Neural cell (in vitro differentiated cells): Measurements from ENCODE around the gene SLC9C1. TPM values are rescaled to one million over a fixed set of nuclear protein-coding genes. Genes with fewer than 3 reads are reported as not detected.
A peak's percentile ranks its signal among the peaks of the same experiment; 100 is the strongest.

Experiments used
- H2AFZ ChIP-seq: fragments of 200-600, 300-800 bp; sonication (generic), shearing (Covaris generic); 2 replicates; pipeline ENCODE4 v1.6.0; 2014; ENCODE audit warnings: low read depth, mild to moderate bottlenecking, antibody characterized with exemption, low read length, moderate library complexity
- H3F3A ChIP-seq: fragments of 200-600 bp; shearing (Covaris generic); 2 replicates; pipeline ENCODE4 v1.6.1; 2016; ENCODE audit warnings: mild to moderate bottlenecking, moderate library complexity, mixed read lengths, antibody characterized with exemption, low read length; ENCODE audit not compliant: insufficient read depth, poor library complexity, severe bottlenecking
- H3K27ac ChIP-seq: fragments of 200-600, 300-800 bp; sonication (generic), shearing (Covaris generic); 2 replicates; pipeline ENCODE4 v1.5.1; 2014; ENCODE audit warnings: mild to moderate bottlenecking, low read length, moderate library complexity
- H3K27me3 ChIP-seq: fragments of 300-800, 200-600 bp; sonication (generic), shearing (Covaris generic); 2 replicates; pipeline ENCODE4 v1.6.0; 2014; ENCODE audit warnings: mild to moderate bottlenecking, low read depth, low read length, moderate library complexity; ENCODE audit not compliant: insufficient read depth
- H3K36me3 ChIP-seq: fragments of 300-800, 200-600 bp; sonication (generic), shearing (Covaris generic); 2 replicates; pipeline ENCODE4 v1.5.1; 2014; ENCODE audit warnings: mild to moderate bottlenecking, antibody characterized with exemption, low read length, moderate library complexity; ENCODE audit not compliant: insufficient read depth
- H3K4me2 ChIP-seq: fragments of 300-800, 200-600 bp; sonication (generic), shearing (Covaris generic); 2 replicates; pipeline ENCODE4 v1.6.0; 2014; ENCODE audit warnings: mild to moderate bottlenecking, low read length
- H3K4me3 ChIP-seq: fragments of 300-800, 200-600 bp; sonication (generic), shearing (Covaris generic); 2 replicates; pipeline ENCODE4 v1.5.1; 2014; ENCODE audit warnings: mild to moderate bottlenecking, low read length, moderate library complexity
- H3K79me2 ChIP-seq: fragments of 200-600 bp; shearing (Covaris generic); replicated peaks from 2 replicates; pipeline ENCODE4 v1.6.0; 2014; ENCODE audit warnings: mild to moderate bottlenecking, low read length, moderate library complexity; ENCODE audit not compliant: insufficient read depth
- H3K9ac ChIP-seq: fragments of 300-800, 200-600 bp; sonication (generic), shearing (Covaris generic); 2 replicates; pipeline ENCODE4 v1.6.1; 2016; ENCODE audit warnings: mild to moderate bottlenecking, low read length, mixed read lengths
- H3K9me2 ChIP-seq: fragments of 200-600 bp; shearing (Covaris generic); 2 replicates; pipeline ENCODE4 v1.6.1; 2016; ENCODE audit warnings: mild to moderate bottlenecking, low read length, mixed read lengths; ENCODE audit not compliant: insufficient read depth
- H3K9me3 ChIP-seq: fragments of 200-600, 300-800 bp; sonication (generic), shearing (Covaris generic); 2 replicates; pipeline ENCODE4 v1.6.1; 2016; ENCODE audit warnings: mild to moderate bottlenecking, mixed run types, low read length, moderate library complexity, mixed read lengths
- H4K20me1 ChIP-seq: fragments of 200-600 bp; shearing (Covaris generic); 2 replicates; pipeline ENCODE4 v1.6.1; 2016; ENCODE audit warnings: mild to moderate bottlenecking, mixed run types; ENCODE audit not compliant: insufficient read depth
- CTCF ChIP-seq: fragments of 450-650 bp; IDR thresholded peaks from 2 replicates; pipeline ENCODE4 v1.5.1; 2014; ENCODE audit warnings: antibody characterized with exemption, mild to moderate bottlenecking, moderate library complexity; ENCODE audit not compliant: poor library complexity, severe bottlenecking
- EP300 ChIP-seq: fragments of 450-650 bp; conservative IDR thresholded peaks from 2 replicates; pipeline ENCODE4 v1.6.1; 2014; ENCODE audit warnings: antibody characterized with exemption, mild to moderate bottlenecking, moderate library complexity; ENCODE audit not compliant: poor library complexity, severe bottlenecking
- EZH2 ChIP-seq: fragments of 200-600, 300-800 bp; shearing (Covaris generic), sonication (generic); IDR thresholded peaks from 2 replicates; pipeline ENCODE4 v1.6.1; 2014; ENCODE audit warnings: antibody characterized with exemption, low read length, borderline replicate concordance, mild to moderate bottlenecking; ENCODE audit not compliant: insufficient read depth, poor library complexity, severe bottlenecking
- MXI1 ChIP-seq: fragments of 450-650 bp; conservative IDR thresholded peaks from 2 replicates; pipeline ENCODE4 v1.6.1; 2014; ENCODE audit warnings: antibody characterized with exemption, mild to moderate bottlenecking; ENCODE audit not compliant: poor library complexity, severe bottlenecking
- POLR2AphosphoS5 ChIP-seq: IDR thresholded peaks from 2 replicates; pipeline ENCODE4 v1.6.1; 2012
- RAD21 ChIP-seq: fragments of 450-650 bp; conservative IDR thresholded peaks from 2 replicates; pipeline ENCODE4 v1.6.1; 2014; ENCODE audit warnings: antibody characterized with exemption, mild to moderate bottlenecking, moderate library complexity
- REST ChIP-seq: IDR thresholded peaks from 2 replicates; pipeline ENCODE4 v1.6.1; 2012; ENCODE audit warnings: borderline replicate concordance
- SMC3 ChIP-seq: fragments of 450-650 bp; conservative IDR thresholded peaks from 2 replicates; pipeline ENCODE4 v1.6.1; 2014; ENCODE audit warnings: antibody characterized with exemption, mild to moderate bottlenecking, moderate library complexity; ENCODE audit not compliant: poor library complexity
- TAF1 ChIP-seq: IDR thresholded peaks from 2 replicates; pipeline ENCODE4 v1.6.1; 2012; ENCODE audit warnings: low read depth
- polyA plus RNA-seq: library from polyadenylated mRNA; depleted of rRNA; stranded (reverse); fragments of >200 nt; gene quantifications from 2 replicates; pipeline ENCODE4 v1.2.3, GENCODE V29; 2014

The SLC9C1 gene
- polyA plus RNA-seq, 1 donor from 2014 or later, result not detected

GRCh38 chr3:112314649-112315048, 20.6 kb upstream of the SLC9C1 start:
- Histone ChIP-seq H3F3A (no peaks in the 10 kb centered on the region), H3K9me2 (no peaks in the 10 kb centered on the region), H3K4me2 (no peak overlapping the region), H3K4me3 (no peak overlapping the region), H3K36me3 (no peaks in the 10 kb centered on the region), H3K27ac (no peak overlapping the region), H3K9ac (no peak overlapping the region), H2AFZ (no peak overlapping the region), H3K27me3 (no peaks in the 10 kb centered on the region), H4K20me1 (no peaks in the 10 kb centered on the region), H3K79me2 (no peaks in the 10 kb centered on the region), H3K9me3 (no peaks in the 10 kb centered on the region)
- TF ChIP-seq REST (no peak), CTCF (no peak), POLR2AphosphoS5 (no peak), MXI1 (no peak), EP300 (no peak), TAF1 (no peak), EZH2 (no peak), SMC3 (no peak)

GRCh38 chr3:112308151-112308911, 14.3 kb upstream of the SLC9C1 start:
- H3K4me3 ChIP-seq, result no peak overlapping the region
- H3F3A ChIP-seq, result no peaks in the 10 kb centered on the region
- TF ChIP-seq EP300 (no peak), SMC3 (no peak), TAF1 (no peak), RAD21 (no peak), EZH2 (no peak), CTCF (no peak), MXI1 (no peak), REST (no peak), POLR2AphosphoS5 (no peak)
- peak overlapping the region; percentile 52 for H2AFZ ChIP-seq
- peak overlapping the region; percentile 13 for H3K27ac ChIP-seq
- H3K27me3 ChIP-seq, result no peaks in the 10 kb centered on the region
- no peaks in the 10 kb centered on the region for H3K79me2 ChIP-seq
- no peak overlapping the region for H3K4me2 ChIP-seq
- no peak overlapping the region for H3K9ac ChIP-seq
- H3K9me3 ChIP-seq, result no peaks in the 10 kb centered on the region
- H3K9me2 ChIP-seq, result no peaks in the 10 kb centered on the region
- no peaks in the 10 kb centered on the region for H4K20me1 ChIP-seq
- no peaks in the 10 kb centered on the region for H3K36me3 ChIP-seq
